K562 (cell line): ENCODE measurements around the gene NEUROG1. TPM values are rescaled to one million over a fixed set of nuclear protein-coding genes. Genes with fewer than 3 reads are reported as not detected.

ENCODE experiments used
- BCOR ChIP-seq: fragments of 450-650 bp; IDR thresholded peaks from 2 replicates; pipeline ENCODE4 v1.6.1; 2016
- CBFB ChIP-seq: sonication (generic); formaldehyde crosslinking; IDR thresholded peaks from 2 replicates; pipeline ENCODE4 v1.4.0; 2020; ENCODE audit warnings: mild to moderate bottlenecking, missing genetic modification reagents
- CEBPG ChIP-seq, 3 experiments: fragments of 200-800 bp in 1 of 3; sonication (Bioruptor generic) in 1 of 3; sonication (generic) in 1 of 3; formaldehyde crosslinking in 1 of 3; IDR thresholded peaks in 2 of 3; conservative IDR thresholded peaks in 1 of 3; 2 replicates each; pipeline versions ENCODE4 v1.6.1 to v1.8.0; 2016 to 2022; ENCODE audit warnings: missing compliant biosample characterization in 2 of 3, missing genetic modification characterization in 2 of 3, mild to moderate bottlenecking in 1 of 3, missing genetic modification reagents in 1 of 3
- MBD2 ChIP-seq: sonication (generic); IDR thresholded peaks from 2 replicates; pipeline ENCODE4 v1.6.1; 2016; ENCODE audit warnings: low read depth, borderline replicate concordance
- MECOM ChIP-seq: fragments of 250-450 bp; sonication (Bioruptor Pico); IDR thresholded peaks from 2 replicates; pipeline ENCODE4 v1.8.0; 2022; ENCODE audit warnings: inconsistent platforms
- PML ChIP-seq: IDR thresholded peaks from 2 replicates; pipeline ENCODE4 v1.6.1; 2012; ENCODE audit warnings: low read length, inconsistent platforms
- SRF ChIP-seq, 2 experiments: fragments of 250-450, 450-650 bp in 1 of 2; sonication (Bioruptor Pico) in 1 of 2; sonication (generic) in 1 of 2; formaldehyde crosslinking; IDR thresholded peaks; 2 replicates each; pipeline versions ENCODE4 v1.5.0 to v1.5.1; 2020 to 2022; ENCODE audit warnings: mild to moderate bottlenecking in 1 of 2, missing genetic modification reagents in 1 of 2
- XRCC5 ChIP-seq: fragments of 200-400 bp; formaldehyde crosslinking; IDR thresholded peaks from 2 replicates; pipeline ENCODE4 v1.6.1; 2017; ENCODE audit warnings: low read depth, mild to moderate bottlenecking, low read length
- ZC3H8 ChIP-seq: fragments of 450-650 bp; IDR thresholded peaks from 2 replicates; pipeline ENCODE4 v1.6.1; 2017
- polyA plus RNA-seq, 8 experiments: library from polyadenylated mRNA; depleted of rRNA in 4 of 8; stranded (reverse) in 5 of 8; unstranded in 3 of 8; fragments of >200 nt; fragmentation: Nextera tagmentation in 2 of 8; fragmentation: Illumina TruSeq in 1 of 8; extraction: Ambion mirVana in 2 of 8; extraction: Trizol in 1 of 8; gene quantifications; 2 replicates each; pipeline versions ENCODE4 v1.2.1 to v1.2.3, GENCODE V29; 2011 to 2014; ENCODE audit warnings: inconsistent platforms in 1 of 8, missing spikeins in 1 of 8
- total RNA-seq, 7 experiments: library from RNA; depleted of rRNA in 6 of 7; stranded (reverse); fragments of >200 nt in 6 of 7; fragmentation: Illumina TruSeq in 2 of 7; extraction: Trizol in 2 of 7; gene quantifications; 2 replicates each; pipeline versions ENCODE4 v1.2.1 to v1.2.3, GENCODE V29; 2011 to 2021; ENCODE audit warnings: low replicate concordance in 1 of 7
- TF ChIP-seq, protein P1 (sequence below): fragments of 450-650 bp; IDR thresholded peaks from 2 replicates; pipeline ENCODE4 v1.6.1; 2016; ENCODE audit warnings: low read depth

NEUROG1 gene
- total and polyA plus RNA-seq, 9 of the 15 experiments (the other 6 are each of a cell fraction or from before 2014, with no cell fraction given) = not detected

DNA sequence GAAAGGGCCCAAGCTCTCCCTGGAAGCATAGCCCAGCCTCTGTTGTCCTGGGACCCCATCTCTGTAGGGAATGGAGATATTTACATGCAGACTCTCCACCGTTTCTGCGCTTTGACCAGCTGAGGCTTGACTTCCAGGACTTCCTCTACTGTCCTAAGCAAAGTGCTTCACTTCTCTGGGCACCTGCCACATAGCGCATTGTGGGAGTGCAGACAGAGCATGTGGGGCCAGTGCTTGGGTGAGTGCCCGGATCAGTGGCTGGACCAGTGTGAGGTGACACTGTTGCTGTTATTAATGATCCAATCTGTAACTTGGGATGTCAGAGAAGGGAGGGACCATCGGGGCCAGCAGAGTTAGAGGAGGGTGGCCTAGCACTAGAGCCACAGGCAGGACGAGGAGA lies 32.5 kb upstream of the NEUROG1 start (continued):
- TF ChIP-seq, protein P1, sequence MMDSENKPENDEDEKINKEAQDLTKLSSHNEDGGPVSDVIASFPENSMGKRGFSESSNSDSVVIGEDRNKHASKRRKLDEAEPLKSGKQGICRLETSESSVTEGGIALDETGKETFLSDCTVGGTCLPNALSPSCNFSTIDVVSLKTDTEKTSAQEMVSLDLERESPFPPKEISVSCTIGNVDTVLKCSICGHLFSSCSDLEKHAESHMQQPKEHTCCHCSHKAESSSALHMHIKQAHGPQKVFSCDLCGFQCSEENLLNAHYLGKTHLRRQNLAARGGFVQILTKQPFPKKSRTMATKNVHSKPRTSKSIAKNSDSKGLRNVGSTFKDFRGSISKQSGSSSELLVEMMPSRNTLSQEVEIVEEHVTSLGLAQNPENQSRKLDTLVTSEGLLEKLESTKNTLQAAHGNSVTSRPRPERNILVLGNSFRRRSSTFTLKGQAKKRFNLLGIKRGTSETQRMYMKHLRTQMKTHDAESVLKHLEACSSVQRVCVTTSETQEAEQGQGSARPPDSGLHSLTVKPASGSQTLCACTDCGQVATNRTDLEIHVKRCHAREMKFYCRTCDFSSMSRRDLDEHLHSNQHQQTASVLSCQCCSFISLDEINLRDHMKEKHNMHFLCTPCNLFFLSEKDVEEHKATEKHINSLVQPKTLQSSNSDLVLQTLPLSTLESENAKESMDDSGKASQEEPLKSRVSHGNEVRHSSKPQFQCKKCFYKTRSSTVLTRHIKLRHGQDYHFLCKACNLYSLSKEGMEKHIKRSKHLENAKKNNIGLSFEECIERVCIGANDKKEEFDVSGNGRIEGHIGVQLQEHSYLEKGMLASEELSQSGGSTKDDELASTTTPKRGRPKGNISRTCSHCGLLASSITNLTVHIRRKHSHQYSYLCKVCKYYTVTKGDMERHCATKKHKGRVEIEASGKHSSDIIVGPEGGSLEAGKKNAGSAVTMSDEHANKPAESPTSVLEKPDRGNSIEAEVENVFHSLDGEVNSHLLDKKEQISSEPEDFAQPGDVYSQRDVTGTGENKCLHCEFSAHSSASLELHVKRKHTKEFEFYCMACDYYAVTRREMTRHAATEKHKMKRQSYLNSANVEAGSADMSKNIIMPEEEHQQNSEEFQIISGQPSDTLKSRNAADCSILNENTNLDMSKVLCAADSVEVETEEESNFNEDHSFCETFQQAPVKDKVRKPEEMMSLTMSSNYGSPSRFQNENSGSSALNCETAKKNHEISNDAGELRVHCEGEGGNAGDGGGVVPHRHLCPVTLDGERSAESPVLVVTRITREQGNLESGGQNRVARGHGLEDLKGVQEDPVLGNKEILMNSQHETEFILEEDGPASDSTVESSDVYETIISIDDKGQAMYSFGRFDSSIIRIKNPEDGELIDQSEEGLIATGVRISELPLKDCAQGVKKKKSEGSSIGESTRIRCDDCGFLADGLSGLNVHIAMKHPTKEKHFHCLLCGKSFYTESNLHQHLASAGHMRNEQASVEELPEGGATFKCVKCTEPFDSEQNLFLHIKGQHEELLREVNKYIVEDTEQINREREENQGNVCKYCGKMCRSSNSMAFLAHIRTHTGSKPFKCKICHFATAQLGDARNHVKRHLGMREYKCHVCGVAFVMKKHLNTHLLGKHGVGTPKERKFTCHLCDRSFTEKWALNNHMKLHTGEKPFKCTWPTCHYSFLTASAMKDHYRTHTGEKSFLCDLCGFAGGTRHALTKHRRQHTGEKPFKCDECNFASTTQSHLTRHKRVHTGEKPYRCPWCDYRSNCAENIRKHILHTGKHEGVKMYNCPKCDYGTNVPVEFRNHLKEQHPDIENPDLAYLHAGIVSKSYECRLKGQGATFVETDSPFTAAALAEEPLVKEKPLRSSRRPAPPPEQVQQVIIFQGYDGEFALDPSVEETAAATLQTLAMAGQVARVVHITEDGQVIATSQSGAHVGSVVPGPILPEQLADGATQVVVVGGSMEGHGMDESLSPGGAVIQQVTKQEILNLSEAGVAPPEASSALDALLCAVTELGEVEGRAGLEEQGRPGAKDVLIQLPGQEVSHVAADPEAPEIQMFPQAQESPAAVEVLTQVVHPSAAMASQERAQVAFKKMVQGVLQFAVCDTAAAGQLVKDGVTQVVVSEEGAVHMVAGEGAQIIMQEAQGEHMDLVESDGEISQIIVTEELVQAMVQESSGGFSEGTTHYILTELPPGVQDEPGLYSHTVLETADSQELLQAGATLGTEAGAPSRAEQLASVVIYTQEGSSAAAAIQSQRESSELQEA = no peak
- TF ChIP-seq MBD2 (no peak), SRF (CRISPR knock-in tag; IDR thresholded peaks at IDR 0.05) (no peak), PML (no peak), XRCC5 (no peak), ZC3H8 (no peak), CEBPG (CRISPR knock-in tag; IDR thresholded peaks at IDR 0.05) (no peak), CEBPG (tag; conservative IDR thresholded peaks at IDR 0.05 in 1 of 2, IDR thresholded peaks at IDR 0.05 in 1 of 2) (no peak), CBFB (CRISPR knock-in tag) (no peak), MECOM (CRISPR knock-in tag) (no peak), BCOR (no peak)
